ENCODE measurements around the gene DTNB. TPM values are rescaled to one million over a fixed set of nuclear protein-coding genes. Genes with fewer than 3 reads are reported as not detected.

DTNB gene
- total RNA-seq, 4 donors from 2014 or later: 3.9 to 8.7 (median 4.4) TPM

- Histone ChIP-seq H3K27me3 (no peaks in the 10 kb centered on the region), H3K9me3 (no peaks in the 10 kb centered on the region), H3K27ac (no peak overlapping the region), H3K36me3 (no peaks in the 10 kb centered on the region), H3K4me1 (peaks cover 3 to 23% (median 17%) of the 10 kb centered on the region in 3 donors), H3K4me3 (no peak overlapping the region)
- TF ChIP-seq CTCF (IDR thresholded peaks at IDR 0.05) (no peak), EP300 (IDR thresholded peaks at IDR 0.05) (no peak), POLR2A (IDR thresholded peaks at IDR 0.05) (no peak), POLR2AphosphoS5 (IDR thresholded peaks at IDR 0.05) (no peak)
- 100% methylated on average over 1 of the region's 4 CpGs; no CpG with 5 or more reads in 1 of the 2 donors for WGBS, 2 donors (ENCODE audit: low coverage in 1 of 2)
- no peak for ATAC-seq
Observed at GRCh38 chr2:25374411-25374810, 299.0 kb downstream of the DTNB start.

GRCh38 chr2:25373269-25373981, 300.0 kb downstream of the DTNB start:
- H3K27ac ChIP-seq: no peak overlapping the region
- no peak for TF ChIP-seq CTCF (IDR thresholded peaks at IDR 0.05)
- no peaks in the 10 kb centered on the region for H3K27me3 ChIP-seq
- peaks cover 3 to 23% (median 17%) of the 10 kb centered on the region in 3 donors for H3K4me1 ChIP-seq
- no peaks in the 10 kb centered on the region for H3K36me3 ChIP-seq
- H3K9me3 ChIP-seq: no peaks in the 10 kb centered on the region
- 86 to 88% methylated on average over 8 of the region's 20 CpGs for WGBS, 2 donors (ENCODE audit: low coverage in 1 of 2)
- no peak overlapping the region for H3K4me3 ChIP-seq
- no peak for ATAC-seq

- H3K4me1 ChIP-seq: peaks cover 3 to 16% (median 14%) of the 10 kb centered on the region in 3 donors
- no peaks in the 10 kb centered on the region for H3K9me3 ChIP-seq
- WGBS, 2 donors (ENCODE audit: low coverage in 1 of 2): 90 to 94% methylated on average over 3 to 8 of the region's 25 CpGs
- no peaks in the 10 kb centered on the region for H3K27me3 ChIP-seq
- H3K36me3 ChIP-seq: no peaks in the 10 kb centered on the region
- TF ChIP-seq POLR2A (IDR thresholded peaks at IDR 0.05): no peak
- no peak for TF ChIP-seq EP300 (IDR thresholded peaks at IDR 0.05)
- no peak for TF ChIP-seq POLR2AphosphoS5 (IDR thresholded peaks at IDR 0.05)
- no peak for TF ChIP-seq CTCF (IDR thresholded peaks at IDR 0.05)
- no peak overlapping the region for H3K27ac ChIP-seq
- H3K4me3 ChIP-seq: no peak overlapping the region
- ATAC-seq: no peak
Observed at GRCh38 chr2:25372405-25373268, 300.7 kb downstream of the DTNB start.

- 91 to 96% methylated on average over 10 to 15 of the region's 27 CpGs for WGBS, 2 donors (ENCODE audit: low coverage in 1 of 2)
- no peak for ATAC-seq
- no peak for TF ChIP-seq POLR2A (IDR thresholded peaks at IDR 0.05)
- TF ChIP-seq CTCF (IDR thresholded peaks at IDR 0.05): no peak
- TF ChIP-seq POLR2AphosphoS5 (IDR thresholded peaks at IDR 0.05): no peak
- TF ChIP-seq EP300 (IDR thresholded peaks at IDR 0.05): no peak
- no peaks in the 10 kb centered on the region for H3K27me3 ChIP-seq
- H3K9me3 ChIP-seq: no peaks in the 10 kb centered on the region
- H3K36me3 ChIP-seq: no peaks in the 10 kb centered on the region
- H3K4me3 ChIP-seq: no peak overlapping the region
- no peak overlapping the region for H3K27ac ChIP-seq
- H3K4me1 ChIP-seq: peaks cover 0 to 5% (median 4%) of the 10 kb centered on the region in 3 donors
Observed at GRCh38 chr2:25371253-25372241, 301.8 kb downstream of the DTNB start.

All from gastroesophageal sphincter (tissue), 4 donors.